BE2C (cell line): ENCODE results near the gene FMN2.

Experiments
- DNase-seq: peaks from one replicate; pipeline ENCODE4 v3.0.0-alpha.2; 2020
- H3K27me3 ChIP-seq: fragments of 250-450 bp; sonication (Bioruptor Pico); 2 replicates; pipeline ENCODE4 v1.5.1; 2020; ENCODE audit warnings: mild to moderate bottlenecking
- H3K36me3 ChIP-seq: fragments of 250-450 bp; sonication (Bioruptor Pico); 2 replicates; pipeline ENCODE4 v1.5.1; 2020; ENCODE audit warnings: mild to moderate bottlenecking
- H3K4me1 ChIP-seq: fragments of 250-450 bp; sonication (Bioruptor Pico); 2 replicates; pipeline ENCODE4 v1.5.1; 2020
- H3K4me3 ChIP-seq: 2 replicates; pipeline ENCODE4 v1.5.1; 2011; ENCODE audit warnings: low read depth, low read length
- H3K9me3 ChIP-seq: fragments of 250-450 bp; sonication (Bioruptor Pico); 2 replicates; pipeline ENCODE4 v1.5.1; 2020
- TF ChIP-seq, protein P1 (sequence below): IDR thresholded peaks from 2 replicates; pipeline ENCODE4 v1.5.1; 2012; ENCODE audit warnings: mild to moderate bottlenecking, low read depth, low read length

FMN2 gene

DNA sequence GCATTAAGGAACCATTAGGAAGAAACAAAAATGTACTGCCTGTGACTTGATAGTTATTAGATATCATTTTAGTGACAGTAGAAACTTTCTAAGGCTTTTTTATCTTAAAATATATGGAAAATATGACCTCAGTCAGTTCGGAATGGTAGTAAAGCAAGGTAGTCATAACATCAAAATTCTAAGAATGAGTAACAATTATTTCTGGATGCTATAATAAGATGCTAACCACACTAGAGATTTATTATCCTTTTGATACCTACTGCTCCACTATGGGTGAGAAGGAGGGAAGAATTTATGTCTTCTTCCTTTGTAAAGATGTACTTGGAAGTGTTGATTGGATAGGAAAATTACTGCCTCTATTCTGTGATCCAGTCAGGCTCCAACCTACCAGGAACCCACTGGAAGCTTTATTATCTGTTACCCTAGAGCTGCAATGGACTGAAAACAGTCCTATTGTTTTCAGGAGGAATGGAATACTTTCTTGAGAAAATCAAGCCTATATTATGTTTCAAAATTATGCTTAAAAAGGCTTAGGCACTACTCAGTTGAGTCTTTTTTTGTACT, 8.8 kb downstream of the FMN2 start:
- H3K9me3 ChIP-seq, result no peaks in the 10 kb centered on the region
- no peaks in the 10 kb centered on the region for H3K36me3 ChIP-seq
- no peaks in the 10 kb centered on the region for H3K4me1 ChIP-seq
- no peaks in the 10 kb centered on the region; the same call in 1 of the 2 replicates for H3K27me3 ChIP-seq
- DNase-seq, result no peak
- TF ChIP-seq, protein P1, sequence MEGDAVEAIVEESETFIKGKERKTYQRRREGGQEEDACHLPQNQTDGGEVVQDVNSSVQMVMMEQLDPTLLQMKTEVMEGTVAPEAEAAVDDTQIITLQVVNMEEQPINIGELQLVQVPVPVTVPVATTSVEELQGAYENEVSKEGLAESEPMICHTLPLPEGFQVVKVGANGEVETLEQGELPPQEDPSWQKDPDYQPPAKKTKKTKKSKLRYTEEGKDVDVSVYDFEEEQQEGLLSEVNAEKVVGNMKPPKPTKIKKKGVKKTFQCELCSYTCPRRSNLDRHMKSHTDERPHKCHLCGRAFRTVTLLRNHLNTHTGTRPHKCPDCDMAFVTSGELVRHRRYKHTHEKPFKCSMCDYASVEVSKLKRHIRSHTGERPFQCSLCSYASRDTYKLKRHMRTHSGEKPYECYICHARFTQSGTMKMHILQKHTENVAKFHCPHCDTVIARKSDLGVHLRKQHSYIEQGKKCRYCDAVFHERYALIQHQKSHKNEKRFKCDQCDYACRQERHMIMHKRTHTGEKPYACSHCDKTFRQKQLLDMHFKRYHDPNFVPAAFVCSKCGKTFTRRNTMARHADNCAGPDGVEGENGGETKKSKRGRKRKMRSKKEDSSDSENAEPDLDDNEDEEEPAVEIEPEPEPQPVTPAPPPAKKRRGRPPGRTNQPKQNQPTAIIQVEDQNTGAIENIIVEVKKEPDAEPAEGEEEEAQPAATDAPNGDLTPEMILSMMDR, result no peak
- H3K4me3 ChIP-seq, result no peak overlapping the region

GRCh38 chr1:240101306-240101705, 9.6 kb downstream of the FMN2 start:
- H3K4me3 ChIP-seq, result no peak overlapping the region
- no peaks in the 10 kb centered on the region for H3K36me3 ChIP-seq

DNA sequence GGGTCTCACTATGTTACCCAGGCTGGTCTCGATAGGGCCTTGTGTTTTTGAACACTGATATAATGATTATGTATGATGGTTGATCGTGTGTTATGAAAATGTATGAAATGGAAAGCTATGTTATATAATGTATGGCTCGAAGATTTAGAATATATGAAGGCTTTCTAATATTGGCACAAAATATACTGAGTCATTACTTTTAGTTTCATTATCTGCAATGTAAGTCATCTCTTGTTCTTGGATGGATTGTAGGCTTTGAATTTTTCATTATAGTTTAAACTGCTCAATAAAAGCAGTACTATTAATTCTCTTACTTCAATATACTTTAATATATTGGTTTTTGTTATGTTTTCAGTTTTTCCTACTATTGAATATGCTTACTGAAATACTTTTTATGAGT, 10.1 kb downstream of the FMN2 start:
- H3K4me1 ChIP-seq, result no peaks in the 10 kb centered on the region
- no peak for DNase-seq
- no peaks in the 10 kb centered on the region for H3K9me3 ChIP-seq
- no peaks in the 10 kb centered on the region for H3K36me3 ChIP-seq
- H3K4me3 ChIP-seq, result no peak overlapping the region
- no peaks in the 10 kb centered on the region; the same call in 1 of the 2 replicates for H3K27me3 ChIP-seq
- TF ChIP-seq, protein P1, result no peak

More at GRCh38 chr1:240101306-240101705, 9.6 kb downstream of the FMN2 start:
- H3K27me3 ChIP-seq, result no peaks in the 10 kb centered on the region; the same call in 1 of the 2 replicates
- TF ChIP-seq, protein P1, result no peak
- no peaks in the 10 kb centered on the region for H3K9me3 ChIP-seq
- no peak for DNase-seq
- H3K4me1 ChIP-seq, result no peaks in the 10 kb centered on the region

- Histone ChIP-seq H3K36me3 (no peaks in the 10 kb centered on the region), H3K4me1 (no peaks in the 10 kb centered on the region), H3K4me3 (no peak overlapping the region)
These were observed 13.0 kb downstream of the FMN2 start for GRCh38 chr1:240104672-240105071.

GRCh38 chr1:240107058-240107684, 15.5 kb downstream of the FMN2 start:
- no peaks in the 10 kb centered on the region for H3K36me3 ChIP-seq
- H3K9me3 ChIP-seq, result no peaks in the 10 kb centered on the region
- H3K27me3 ChIP-seq, result no peaks in the 10 kb centered on the region
- no peak overlapping the region for H3K4me3 ChIP-seq
- DNase-seq, result no peak
- H3K4me1 ChIP-seq, result no peaks in the 10 kb centered on the region
- TF ChIP-seq, protein P1, result no peak

More at GRCh38 chr1:240104672-240105071, 13.0 kb downstream of the FMN2 start:
- no peaks in the 10 kb centered on the region; the same call in 1 of the 2 replicates for H3K27me3 ChIP-seq
- TF ChIP-seq, protein P1, result no peak
- no peaks in the 10 kb centered on the region for H3K9me3 ChIP-seq
- no peak for DNase-seq

DNA sequence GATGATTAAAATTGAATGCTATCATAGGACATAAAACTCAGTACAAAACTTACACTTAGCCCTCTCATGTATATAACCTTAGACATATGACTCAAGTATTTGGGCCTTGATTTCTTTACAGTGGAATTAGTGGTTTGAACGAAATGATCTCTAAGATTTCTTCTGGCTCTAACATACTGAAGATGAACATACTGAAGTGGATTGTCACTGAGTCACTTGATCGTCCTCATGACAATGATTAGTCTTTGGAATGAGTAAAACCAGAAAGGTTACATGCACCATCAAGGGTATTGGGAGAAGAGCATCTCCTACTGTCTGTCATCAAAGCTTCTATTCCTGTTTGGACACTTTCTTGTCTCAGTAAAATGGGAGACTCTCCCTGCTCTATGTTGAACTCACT, 17.4 kb downstream of the FMN2 start:
- DNase-seq, result no peak
- no peaks in the 10 kb centered on the region for H3K27me3 ChIP-seq
- H3K36me3 ChIP-seq, result no peaks in the 10 kb centered on the region
- TF ChIP-seq, protein P1, result no peak
- no peaks in the 10 kb centered on the region for H3K9me3 ChIP-seq
- H3K4me3 ChIP-seq, result no peak overlapping the region
- no peaks in the 10 kb centered on the region for H3K4me1 ChIP-seq
